Measurements from ENCODE around the gene ADH1B.
"Not testable (repeated sequence)": the region's sequence is repeated elsewhere in the genome, so short reads cannot be mapped to it uniquely, and the experiment has no call there.

Gene ADH1B

DNA sequence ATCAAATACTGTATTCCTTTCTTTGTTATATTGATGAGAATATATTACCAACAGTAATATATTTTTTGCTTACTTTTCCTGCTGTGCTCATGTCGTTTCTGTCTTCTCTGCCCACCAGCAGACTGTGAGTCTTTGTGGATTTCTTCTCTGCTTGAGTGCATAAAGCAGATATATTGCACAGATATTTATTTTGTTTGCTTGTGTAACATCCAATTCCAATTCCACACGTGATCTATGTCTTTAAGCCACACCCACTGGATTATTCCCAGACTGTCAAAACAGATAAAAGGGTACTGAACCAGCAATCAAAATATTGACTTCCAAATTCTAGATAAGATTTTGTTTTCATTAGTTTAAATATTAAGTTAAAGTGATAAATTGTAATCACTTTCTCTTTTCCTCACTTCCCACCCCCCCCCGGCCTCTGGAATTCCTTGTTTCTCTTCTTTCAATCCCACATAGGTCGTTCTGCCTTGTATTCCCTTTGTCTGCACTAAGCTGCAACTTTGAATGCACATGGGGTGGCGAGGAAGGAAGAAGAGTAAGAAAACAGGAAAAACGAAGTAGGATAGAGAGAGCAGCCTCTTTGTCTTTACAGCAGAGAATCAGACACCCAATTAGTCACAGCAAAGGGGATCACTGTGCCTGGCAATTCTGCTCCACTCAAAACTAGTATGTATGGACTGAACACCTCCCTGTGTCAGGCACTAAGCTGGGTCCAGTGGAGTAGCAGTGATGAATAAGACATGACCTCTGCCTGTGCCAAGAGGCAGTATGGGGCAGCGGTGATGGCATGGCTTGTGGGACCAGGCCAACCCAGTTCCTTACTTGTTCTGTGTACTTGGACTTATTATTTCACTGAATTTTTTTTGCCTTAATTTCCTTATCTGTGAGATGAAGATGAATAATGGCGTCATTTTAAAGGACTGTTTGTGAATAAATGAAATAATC lies at the start of gene ADH1B:
Gene ADH1B, minus strand, starts transcription at position 161 of the 951 bp plus-strand sequence. Its CDS starts 70 bp downstream, at position 91.
- TF ChIP-seq, protein P1, sequence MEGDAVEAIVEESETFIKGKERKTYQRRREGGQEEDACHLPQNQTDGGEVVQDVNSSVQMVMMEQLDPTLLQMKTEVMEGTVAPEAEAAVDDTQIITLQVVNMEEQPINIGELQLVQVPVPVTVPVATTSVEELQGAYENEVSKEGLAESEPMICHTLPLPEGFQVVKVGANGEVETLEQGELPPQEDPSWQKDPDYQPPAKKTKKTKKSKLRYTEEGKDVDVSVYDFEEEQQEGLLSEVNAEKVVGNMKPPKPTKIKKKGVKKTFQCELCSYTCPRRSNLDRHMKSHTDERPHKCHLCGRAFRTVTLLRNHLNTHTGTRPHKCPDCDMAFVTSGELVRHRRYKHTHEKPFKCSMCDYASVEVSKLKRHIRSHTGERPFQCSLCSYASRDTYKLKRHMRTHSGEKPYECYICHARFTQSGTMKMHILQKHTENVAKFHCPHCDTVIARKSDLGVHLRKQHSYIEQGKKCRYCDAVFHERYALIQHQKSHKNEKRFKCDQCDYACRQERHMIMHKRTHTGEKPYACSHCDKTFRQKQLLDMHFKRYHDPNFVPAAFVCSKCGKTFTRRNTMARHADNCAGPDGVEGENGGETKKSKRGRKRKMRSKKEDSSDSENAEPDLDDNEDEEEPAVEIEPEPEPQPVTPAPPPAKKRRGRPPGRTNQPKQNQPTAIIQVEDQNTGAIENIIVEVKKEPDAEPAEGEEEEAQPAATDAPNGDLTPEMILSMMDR (conservative IDR thresholded peaks at IDR 0.05; ENCODE audit: low read depth, low read length), result no peak
- no peak within 1 kb of the TSS for H3K4me3 ChIP-seq (ENCODE audit: low read depth, low read length)
- DNase-seq (ENCODE audit: low read depth), result peak; percentile 11

DNA sequence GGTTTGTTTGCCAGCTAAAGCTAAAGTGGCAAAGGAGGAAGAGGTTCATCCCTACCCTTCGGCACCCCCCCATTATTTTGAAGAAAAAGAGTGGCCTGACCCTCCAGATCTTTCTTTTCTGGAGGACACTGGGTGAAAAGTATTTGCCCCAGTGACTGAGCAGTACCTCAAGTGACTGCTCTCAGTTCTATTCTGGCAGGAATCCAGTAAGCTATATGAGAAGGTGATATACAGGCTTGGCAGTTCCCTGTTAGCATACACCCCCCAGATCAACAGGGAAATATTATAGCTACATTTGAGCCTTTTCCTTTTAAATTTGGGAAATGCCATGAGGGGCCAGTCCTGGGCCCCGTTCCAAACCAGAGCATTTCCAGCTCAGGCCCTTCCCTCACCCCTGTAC lies 46.6 kb upstream of the ADH1B start:
- not testable (repeated sequence) for H3K4me3 ChIP-seq (ENCODE audit: low read depth, low read length); DNase-seq (ENCODE audit: low read depth)

DNA sequence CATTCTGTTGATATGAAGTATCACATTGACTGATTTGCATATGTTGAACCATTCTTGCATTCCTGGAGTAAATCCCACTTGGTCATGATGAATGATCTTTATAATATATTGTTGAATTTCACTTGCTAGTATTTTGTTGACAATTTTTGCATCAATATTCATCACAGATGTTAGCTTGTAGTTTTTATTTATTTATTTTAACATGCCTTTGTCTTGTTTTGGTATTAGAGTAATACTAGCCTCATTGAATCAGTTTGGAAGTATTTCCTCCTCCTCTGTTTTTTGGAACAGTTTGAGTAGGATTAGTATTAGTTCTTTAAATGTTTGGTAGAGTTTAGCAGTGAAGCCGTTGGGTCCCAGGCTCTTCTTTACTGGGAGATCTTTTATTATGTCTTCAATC lies 45.3 kb upstream of the ADH1B start:
- no peak for DNase-seq (ENCODE audit: low read depth)
- no peak overlapping the region for H3K4me3 ChIP-seq (ENCODE audit: low read depth, low read length)
- TF ChIP-seq, protein P1 (conservative IDR thresholded peaks at IDR 0.05; ENCODE audit: low read depth, low read length), result no peak

DNA sequence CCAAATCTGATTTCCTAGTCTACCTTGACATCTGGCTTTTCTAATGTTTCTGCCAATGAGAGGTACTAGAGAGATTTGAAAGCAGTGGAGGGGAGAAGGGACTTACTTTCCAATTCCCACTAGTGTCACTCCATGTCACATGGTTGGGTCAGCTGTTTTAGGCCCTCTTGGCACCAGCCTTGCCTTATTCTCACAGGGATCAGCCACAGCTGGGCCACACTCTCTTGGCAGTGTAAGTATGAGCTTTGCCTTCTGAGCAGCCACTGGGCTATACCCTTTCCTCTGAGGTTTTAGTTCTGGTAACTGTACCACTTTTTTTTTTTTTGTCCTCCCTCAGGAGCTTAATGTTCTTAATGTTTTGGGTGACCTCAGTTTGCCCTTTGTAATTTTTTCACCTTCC lies 41.6 kb upstream of the ADH1B start:
- TF ChIP-seq, protein P1 (conservative IDR thresholded peaks at IDR 0.05; ENCODE audit: low read depth, low read length), result no peak
- no peak overlapping the region for H3K4me3 ChIP-seq (ENCODE audit: low read depth, low read length)
- peak; percentile 4 for DNase-seq (ENCODE audit: low read depth)

DNA sequence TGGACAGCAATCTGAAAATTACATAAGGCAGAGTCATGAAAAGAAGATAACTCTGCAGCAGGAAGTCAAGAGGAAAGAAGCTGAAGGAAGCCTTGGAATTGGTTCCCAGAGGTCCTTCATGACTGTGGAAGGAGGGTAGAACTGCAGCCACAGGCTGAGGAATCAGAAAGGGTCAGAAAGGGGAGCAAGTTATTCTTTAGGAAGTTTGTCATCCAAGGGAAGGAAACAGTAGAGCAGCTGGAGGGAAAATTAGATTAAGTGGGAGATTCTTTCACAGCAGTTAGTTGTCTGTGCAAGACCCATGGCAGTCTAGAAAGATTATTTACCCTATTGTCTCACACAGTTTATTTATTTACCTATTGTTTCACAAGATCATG lies 40.7 kb upstream of the ADH1B start:
- no peak overlapping the region for H3K4me3 ChIP-seq (ENCODE audit: low read depth, low read length)
- no peak for DNase-seq (ENCODE audit: low read depth)
- TF ChIP-seq, protein P1 (conservative IDR thresholded peaks at IDR 0.05; ENCODE audit: low read depth, low read length), result no peak

DNA sequence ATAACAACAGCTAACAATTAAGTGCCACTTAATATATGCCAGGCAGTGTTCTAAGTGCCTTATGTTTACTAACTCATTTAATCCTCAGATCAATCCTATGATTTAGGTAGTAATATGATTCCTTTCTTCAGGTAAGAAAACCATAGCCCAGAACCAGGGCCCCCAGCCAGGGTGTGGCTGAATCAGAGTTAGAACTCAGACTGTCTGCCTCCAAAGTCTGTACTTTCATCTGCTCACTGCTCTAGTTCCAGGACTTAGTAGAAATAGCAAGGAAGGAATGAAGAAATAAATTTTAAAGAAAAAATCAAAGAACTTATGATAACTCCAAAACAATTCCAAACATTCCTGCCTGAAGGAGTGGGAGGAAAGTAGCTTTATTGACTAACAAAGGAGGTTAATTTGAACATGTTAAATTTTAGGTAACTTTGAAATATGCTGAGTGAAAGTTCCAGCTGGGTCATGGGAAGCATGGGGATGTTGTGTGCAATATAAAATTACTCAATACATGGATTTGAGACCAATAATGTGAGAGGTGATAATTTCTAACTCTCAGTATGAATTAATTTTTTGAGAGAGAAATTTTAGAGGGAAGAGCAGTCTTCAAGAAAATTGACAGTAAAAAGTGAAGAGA lies 40.2 kb upstream of the ADH1B start:
- TF ChIP-seq, protein P1 (conservative IDR thresholded peaks at IDR 0.05; ENCODE audit: low read depth, low read length), result no peak
- no peak for DNase-seq (ENCODE audit: low read depth)
- H3K4me3 ChIP-seq (ENCODE audit: low read depth, low read length), result no peak overlapping the region

DNA sequence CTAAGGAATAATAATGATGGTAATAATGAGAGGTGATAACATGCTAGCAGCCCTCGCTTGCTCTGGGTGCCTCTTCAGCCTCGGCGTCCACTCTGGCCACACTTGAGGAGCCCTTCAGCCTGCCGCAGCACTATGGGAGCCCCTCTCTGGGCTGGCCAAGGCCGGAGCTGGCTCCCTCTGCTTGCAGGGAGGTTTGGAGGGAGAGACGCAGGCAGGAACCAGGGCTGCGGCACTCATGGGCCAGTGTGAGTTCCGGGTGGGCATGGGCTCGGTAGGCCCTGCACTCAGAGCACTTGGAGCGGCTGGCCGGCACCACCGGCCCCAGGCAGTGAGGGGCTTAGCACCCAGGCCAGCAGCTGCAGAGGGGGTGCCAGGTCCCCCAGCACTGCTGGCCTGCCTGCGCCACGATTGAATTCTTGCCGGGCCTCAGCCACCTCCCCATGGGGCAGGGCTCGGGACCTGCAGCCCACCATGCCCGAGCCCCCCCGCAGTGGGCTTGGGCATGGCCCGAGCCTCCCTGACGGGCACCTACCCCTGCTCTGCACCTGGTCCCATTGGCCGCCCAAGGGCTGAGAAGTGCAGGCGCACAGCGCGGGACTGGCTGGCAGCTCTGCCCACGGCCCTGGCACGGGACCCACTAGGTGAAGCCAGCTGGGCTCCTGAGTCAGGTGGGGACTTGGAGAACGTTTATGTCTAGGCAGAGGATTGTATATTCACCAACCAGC lies 38.4 kb upstream of the ADH1B start:
- H3K4me3 ChIP-seq (ENCODE audit: low read depth, low read length), result no peak overlapping the region
- TF ChIP-seq, protein P1 (conservative IDR thresholded peaks at IDR 0.05; ENCODE audit: low read depth, low read length), result no peak
- DNase-seq (ENCODE audit: low read depth), result no peak
